GM18511 (cell line): Measurements from ENCODE around the gene TTLL11.

Experiments used
- ATAC-seq: cut with Tn5 transposase; IDR thresholded peaks from one replicate; pipeline ENCODE4 v1.9.1; 2021; ENCODE audit warnings: mild to moderate bottlenecking, moderate library complexity; ENCODE audit not compliant: unreplicated experiment

TTLL11 gene

GRCh38 chr9:121781145-121781548 is 312.0 kb downstream of the TTLL11 start:
- no peak for ATAC-seq

- no peak for ATAC-seq
These were observed 312.7 kb downstream of the TTLL11 start for GRCh38 chr9:121780177-121781040.

DNA sequence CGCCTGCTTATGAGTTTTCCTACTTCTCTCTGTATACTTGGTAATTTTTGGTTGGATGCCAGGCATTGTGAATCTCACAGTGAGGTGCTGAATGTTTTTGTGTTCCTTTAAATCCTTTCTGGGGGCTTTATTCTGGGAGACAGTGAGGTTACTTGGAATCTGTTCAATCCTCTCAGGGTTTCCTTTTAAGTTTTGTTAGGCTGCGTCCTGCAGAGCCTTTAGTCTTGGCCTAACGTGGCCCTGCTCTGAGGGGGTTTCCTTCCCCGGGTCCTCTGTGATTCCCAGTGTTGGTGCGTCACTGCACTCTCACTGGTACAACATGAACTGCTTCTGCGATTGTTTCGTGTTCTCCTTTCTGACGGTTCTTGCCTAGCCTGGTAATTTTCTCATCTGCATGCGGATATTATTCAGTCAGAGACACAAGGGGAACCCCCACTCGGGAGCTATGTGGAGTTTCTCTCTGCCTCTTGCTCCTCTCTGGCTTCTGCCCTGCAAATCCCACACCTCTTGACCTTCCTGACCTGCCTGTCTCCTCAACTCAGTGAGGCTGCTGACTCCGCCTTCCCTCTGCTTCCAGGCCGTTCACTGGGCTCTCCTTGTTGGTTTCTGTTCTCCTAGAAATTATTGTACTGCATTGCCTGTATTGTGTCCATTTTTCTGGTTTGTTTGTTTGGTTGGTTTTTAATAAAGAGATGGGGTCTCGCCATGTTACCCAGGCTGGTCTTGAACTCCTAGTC is 313.6 kb downstream of the TTLL11 start:
- no peak for ATAC-seq

DNA sequence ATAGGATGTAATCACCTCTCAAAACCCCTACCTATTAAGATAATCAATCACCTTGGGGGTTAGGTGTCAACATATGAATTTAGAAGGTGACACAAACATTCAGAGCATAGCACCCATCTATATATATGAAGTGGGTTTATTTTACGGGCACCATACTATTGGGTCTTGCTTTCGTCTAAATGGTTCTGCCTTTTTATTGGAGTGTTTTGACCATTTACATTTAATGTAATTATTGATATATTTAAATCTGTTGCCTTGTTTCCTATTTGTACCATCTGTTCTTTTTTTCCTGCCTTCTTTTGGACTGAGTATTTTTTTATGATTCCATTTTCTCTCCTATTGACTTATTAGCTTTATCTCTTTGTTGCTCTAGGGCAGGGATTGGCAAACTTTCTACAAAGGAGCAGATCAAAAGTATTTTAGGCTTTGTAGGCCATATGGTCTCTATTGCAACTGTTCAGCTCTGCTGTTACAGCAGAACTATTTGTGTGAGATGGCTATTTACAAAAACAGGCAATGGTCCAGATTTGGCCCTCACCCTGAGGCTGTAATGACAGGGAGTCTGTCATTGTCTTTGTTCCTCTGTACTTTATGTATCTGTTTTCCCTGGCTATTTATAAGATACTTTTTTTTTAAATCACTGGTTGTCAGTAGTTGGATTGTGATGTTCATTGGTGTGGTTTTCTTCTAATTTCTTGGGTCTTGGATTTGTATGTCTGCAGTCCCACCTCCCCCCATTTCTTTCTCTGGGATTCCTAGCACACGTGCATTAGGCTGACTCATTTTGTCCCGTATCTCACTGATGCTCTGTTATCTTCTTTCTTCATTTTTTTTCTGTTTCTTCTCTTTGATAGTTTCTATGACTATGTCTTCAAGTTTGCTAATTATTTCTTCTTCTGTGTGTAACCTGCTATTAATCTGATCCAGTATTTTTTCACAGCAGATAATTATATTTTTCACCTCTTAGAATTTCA is 314.6 kb downstream of the TTLL11 start:
- ATAC-seq, result no peak

DNA sequence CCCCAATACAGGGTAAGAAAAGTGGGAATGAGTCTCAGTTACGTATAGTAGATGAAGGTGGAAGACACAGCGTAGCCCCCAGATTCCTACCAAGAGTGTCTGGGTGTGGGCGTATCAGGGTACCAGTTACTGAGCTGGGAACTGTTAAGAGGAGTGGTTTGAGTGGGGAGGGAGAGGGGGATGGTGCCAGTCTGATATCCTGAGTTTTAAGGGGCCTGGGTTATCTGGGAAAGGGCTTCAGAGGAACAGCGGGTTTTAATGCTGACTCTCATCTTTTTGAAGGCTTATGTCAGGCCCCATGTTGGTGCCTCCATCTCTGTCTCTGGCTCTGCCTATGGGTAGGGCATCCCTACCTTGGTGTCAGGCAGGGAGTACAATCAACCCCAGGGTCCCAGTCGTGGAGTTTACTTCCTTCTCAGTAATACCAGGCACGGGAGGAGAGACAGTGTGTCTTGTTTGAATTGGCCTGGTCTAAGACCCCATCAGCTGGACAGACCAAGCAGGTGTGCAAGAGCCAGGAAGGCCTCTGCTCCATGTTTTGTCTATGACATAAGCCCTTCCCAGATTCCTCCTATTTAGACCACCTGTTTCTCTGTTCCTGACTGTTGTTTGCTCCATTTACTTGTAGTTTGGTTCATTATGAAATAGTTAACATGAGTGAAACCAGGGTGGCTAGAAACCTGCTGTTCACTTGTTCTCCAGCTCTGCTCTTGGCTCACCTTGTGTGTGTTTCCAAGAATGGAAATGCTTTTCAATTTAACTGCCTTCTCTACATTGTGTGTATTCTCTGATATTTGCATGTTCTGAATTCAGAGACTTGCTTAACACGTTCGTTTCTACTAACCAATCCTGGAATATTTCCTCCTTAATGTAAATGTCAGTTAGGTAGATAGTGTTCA is 316.1 kb downstream of the TTLL11 start:
- ATAC-seq, result no peak

DNA sequence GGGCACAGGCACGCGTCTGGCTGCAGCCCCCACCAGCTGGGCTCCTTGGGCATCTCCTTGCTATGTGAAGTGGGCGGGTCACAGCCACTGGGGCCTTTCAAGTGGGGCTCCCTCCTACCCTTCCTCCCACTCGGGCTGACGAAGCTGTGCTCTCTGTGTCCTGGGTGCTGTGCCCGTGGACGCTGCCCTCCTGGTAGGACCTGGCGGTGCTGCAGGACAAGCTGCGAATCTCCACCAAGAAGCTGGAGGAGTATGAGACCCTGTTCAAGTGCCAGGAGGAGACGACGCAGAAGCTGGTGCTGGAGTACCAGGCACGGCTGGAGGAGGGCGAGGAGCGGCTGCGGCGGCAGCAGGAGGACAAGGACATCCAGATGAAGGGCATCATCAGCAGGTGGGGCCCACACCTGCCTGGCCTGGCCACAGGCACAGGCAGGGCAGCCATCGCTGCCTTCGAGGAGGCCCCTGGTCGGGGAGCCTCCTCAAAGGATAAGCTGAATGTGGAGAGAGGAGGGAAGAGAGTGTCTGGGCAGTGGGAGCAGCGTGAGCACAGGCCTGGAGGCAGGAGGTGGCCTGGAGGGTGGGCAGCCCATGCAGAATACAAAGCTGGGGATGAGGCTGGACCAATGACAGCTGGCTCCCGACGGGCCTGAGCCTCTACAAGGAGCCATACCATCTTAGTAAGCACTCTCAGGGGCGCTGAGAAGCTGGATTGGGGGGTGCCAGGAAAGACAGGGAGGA is 316.9 kb downstream of the TTLL11 start:
- no peak for ATAC-seq

- ATAC-seq, result no peak
These were observed 318.1 kb downstream of the TTLL11 start for GRCh38 chr9:121774715-121775613.

DNA sequence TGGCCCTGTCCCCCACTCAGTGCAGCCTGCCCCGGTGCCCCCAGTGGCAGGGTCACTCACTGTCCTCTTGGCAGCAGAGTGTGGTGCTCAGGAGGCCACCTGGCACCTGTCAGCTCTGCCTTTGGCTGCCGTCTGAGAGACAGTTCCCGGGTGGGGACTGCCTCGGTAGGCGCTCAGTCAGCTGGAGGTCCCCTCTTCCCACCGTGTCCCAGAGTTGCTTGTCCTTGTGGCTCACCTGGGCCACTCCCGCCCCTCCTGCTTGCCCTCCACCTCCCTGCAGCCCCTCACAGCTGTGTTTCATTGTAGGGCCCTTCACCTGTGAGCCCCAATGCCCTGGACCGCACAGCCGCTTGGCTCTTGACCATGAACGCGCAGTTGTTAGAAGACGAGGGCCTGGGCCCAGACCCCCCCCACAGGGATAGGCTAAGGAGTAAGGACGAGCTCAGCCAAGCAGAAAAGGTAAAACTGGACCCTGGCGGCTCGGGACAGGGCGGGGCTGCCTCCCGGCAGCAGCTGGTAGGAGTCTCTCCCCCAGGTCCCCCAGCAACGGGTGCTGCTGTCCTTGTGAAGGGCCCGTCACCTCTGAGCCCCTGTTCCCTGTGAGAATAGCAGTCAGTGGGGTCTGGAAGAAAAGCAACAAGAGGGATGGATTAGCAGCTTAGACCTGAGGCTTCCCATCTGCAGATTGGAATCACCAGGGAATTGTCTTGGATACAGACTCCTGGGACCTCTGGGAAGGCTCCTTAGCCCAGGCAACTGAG is 319.0 kb downstream of the TTLL11 start:
- no peak for ATAC-seq

GRCh38 chr9:121773286-121773953 is 319.7 kb downstream of the TTLL11 start:
- no peak for ATAC-seq

GRCh38 chr9:121772600-121773285 is 320.4 kb downstream of the TTLL11 start:
- ATAC-seq, result no peak
